Tibial nerve (tissue), 4 donors: Measurements from ENCODE around the gene TEX51. TPM values are rescaled to one million over a fixed set of nuclear protein-coding genes. Genes with fewer than 3 reads are reported as not detected.

Experiments
- DNase-seq, 2 donors: peaks; one replicate each; pipeline ENCODE4 v3.0.0-alpha.2; 2019; ENCODE audit warnings: low spot score in 2 of 2
- H3K27ac ChIP-seq, 4 donors: fragments of 200-600 bp; sonication (generic) in 3 of 4; one replicate each; pipeline ENCODE4 v1.5.1; 2017 to 2019; ENCODE audit warnings: mild to moderate bottlenecking in 1 of 4
- H3K27me3 ChIP-seq, 2 donors: fragments of 200-600 bp; sonication (generic) in 1 of 2; one replicate each; pipeline versions ENCODE4 v1.5.1 to v1.6.0; 2017 to 2019
- H3K36me3 ChIP-seq, 3 donors: fragments of 200-600 bp; sonication (generic); one replicate each; pipeline ENCODE4 v1.5.1; 2018 to 2019
- H3K4me1 ChIP-seq, 4 donors: fragments of 200-600 bp; sonication (generic) in 3 of 4; one replicate each; pipeline ENCODE4 v1.5.1; 2017 to 2019
- H3K4me3 ChIP-seq, 4 donors: fragments of 200-600 bp; sonication (generic) in 3 of 4; one replicate each; pipeline ENCODE4 v1.5.1; 2017 to 2019; ENCODE audit warnings: mild to moderate bottlenecking in 1 of 4, moderate library complexity in 1 of 4
- H3K9me3 ChIP-seq, 4 donors: fragments of 200-600 bp; sonication (generic) in 3 of 4; one replicate each; pipeline ENCODE4 v1.5.1; 2017 to 2019
- CTCF ChIP-seq, 5 experiments: fragments of 200-600 bp in 3 of 5; fragments of 450-650 bp in 2 of 5; sonication (generic) in 3 of 5; IDR thresholded peaks; one replicate each; pipeline ENCODE4 v1.5.1; 2016 to 2019; ENCODE audit warnings: antibody characterized with exemption in 5 of 5, mild to moderate bottlenecking in 3 of 5, moderate library complexity in 2 of 5
- EP300 ChIP-seq, 2 donors: sonication (generic); formaldehyde crosslinking; IDR thresholded peaks; one replicate each; pipeline ENCODE4 v1.6.1; 2017; ENCODE audit warnings: antibody characterized with exemption in 2 of 2, mild to moderate bottlenecking in 1 of 2
- POLR2A ChIP-seq, 2 donors: fragments of 450-650 bp; IDR thresholded peaks; one replicate each; pipeline ENCODE4 v1.6.1; 2017; ENCODE audit warnings: antibody characterized with exemption in 2 of 2, mild to moderate bottlenecking in 2 of 2, moderate library complexity in 2 of 2
- WGBS, 2 donors: methylation state at CpG; one replicate each; pipeline ENCODE4 v1.1.5; 2018; 5-methylcytosine and 5-hydroxymethylcytosine counted together
- total RNA-seq, 4 donors: library from RNA; depleted of rRNA; stranded (reverse); fragments of >200 nt; gene quantifications; one replicate each; pipeline ENCODE4 v1.1.0, GENCODE V29; 2016

Gene TEX51
- total RNA-seq, 4 donors from 2014 or later, result not detected

- DNase-seq, result no peak
- H3K36me3 ChIP-seq, result no peaks in the 10 kb centered on the region
- 79 to 84% methylated on average over 4 of the region's 4 CpGs for WGBS, 2 donors
- no peaks in the 10 kb centered on the region for H3K4me1 ChIP-seq
- TF ChIP-seq CTCF (IDR thresholded peaks at IDR 0.05), result no peak
- TF ChIP-seq EP300 (IDR thresholded peaks at IDR 0.05), result no peak
- no peak for TF ChIP-seq POLR2A (IDR thresholded peaks at IDR 0.05)
- H3K9me3 ChIP-seq, result peaks cover 0 to 20% (median 0%) of the 10 kb centered on the region in 4 donors
- no peak overlapping the region for H3K27ac ChIP-seq
- H3K27me3 ChIP-seq, result no peaks in the 10 kb centered on the region
- no peak overlapping the region for H3K4me3 ChIP-seq
Observed at GRCh38 chr2:126876631-126877030, 22.1 kb upstream of the TEX51 start.

GRCh38 chr2:126877041-126877440 is 21.6 kb upstream of the TEX51 start:
- H3K4me1 ChIP-seq, result no peaks in the 10 kb centered on the region
- DNase-seq, result no peak

GRCh38 chr2:126877861-126878565 is 20.7 kb upstream of the TEX51 start:
- TF ChIP-seq EP300 (IDR thresholded peaks at IDR 0.05) (no peak), CTCF (IDR thresholded peaks at IDR 0.05) (no peak), POLR2A (IDR thresholded peaks at IDR 0.05) (no peak)

More at GRCh38 chr2:126877041-126877440, 21.6 kb upstream of the TEX51 start:
- H3K9me3 ChIP-seq, result peaks cover 0 to 20% (median 0%) of the 10 kb centered on the region in 4 donors
- no peaks in the 10 kb centered on the region for H3K36me3 ChIP-seq
- H3K27ac ChIP-seq, result no peak overlapping the region
- 95 to 99% methylated on average over 5 of the region's 5 CpGs for WGBS, 2 donors
- no peaks in the 10 kb centered on the region for H3K27me3 ChIP-seq
- TF ChIP-seq POLR2A (IDR thresholded peaks at IDR 0.05), result no peak
- no peak for TF ChIP-seq EP300 (IDR thresholded peaks at IDR 0.05)
- no peak for TF ChIP-seq CTCF (IDR thresholded peaks at IDR 0.05)
- H3K4me3 ChIP-seq, result no peak overlapping the region

GRCh38 chr2:126878601-126879000 is 20.1 kb upstream of the TEX51 start:
- Histone ChIP-seq H3K36me3 (no peaks in the 10 kb centered on the region), H3K4me1 (no peaks in the 10 kb centered on the region), H3K27ac (no peak overlapping the region), H3K4me3 (no peak overlapping the region), H3K27me3 (no peaks in the 10 kb centered on the region), H3K9me3 (peaks cover 0 to 20% (median 0%) of the 10 kb centered on the region in 4 donors)
- WGBS, 2 donors, result 81 to 82% methylated on average over 7 of the region's 7 CpGs
- TF ChIP-seq EP300 (IDR thresholded peaks at IDR 0.05) (no peak), POLR2A (IDR thresholded peaks at IDR 0.05) (no peak), CTCF (IDR thresholded peaks at IDR 0.05) (no peak)
- DNase-seq, result no peak

More at GRCh38 chr2:126877861-126878565, 20.7 kb upstream of the TEX51 start:
- Histone ChIP-seq H3K4me3 (no peak overlapping the region), H3K4me1 (no peaks in the 10 kb centered on the region), H3K36me3 (no peaks in the 10 kb centered on the region), H3K9me3 (peaks cover 0 to 20% (median 0%) of the 10 kb centered on the region in 4 donors), H3K27me3 (no peaks in the 10 kb centered on the region), H3K27ac (no peak overlapping the region)
- WGBS, 2 donors, result 78 to 82% methylated on average over 25 of the region's 25 CpGs
- DNase-seq, result no peak
